ENCODE measurements around the gene HIVEP3.

The HIVEP3 gene

GRCh38 chr1:41640141-41640751 lies 278.5 kb downstream of the HIVEP3 start:
- DNase-seq (ENCODE audit: low read depth): no peak
- no peak overlapping the region for H3K4me3 ChIP-seq (ENCODE audit: low read depth, low read length)
- TF ChIP-seq, protein P1, sequence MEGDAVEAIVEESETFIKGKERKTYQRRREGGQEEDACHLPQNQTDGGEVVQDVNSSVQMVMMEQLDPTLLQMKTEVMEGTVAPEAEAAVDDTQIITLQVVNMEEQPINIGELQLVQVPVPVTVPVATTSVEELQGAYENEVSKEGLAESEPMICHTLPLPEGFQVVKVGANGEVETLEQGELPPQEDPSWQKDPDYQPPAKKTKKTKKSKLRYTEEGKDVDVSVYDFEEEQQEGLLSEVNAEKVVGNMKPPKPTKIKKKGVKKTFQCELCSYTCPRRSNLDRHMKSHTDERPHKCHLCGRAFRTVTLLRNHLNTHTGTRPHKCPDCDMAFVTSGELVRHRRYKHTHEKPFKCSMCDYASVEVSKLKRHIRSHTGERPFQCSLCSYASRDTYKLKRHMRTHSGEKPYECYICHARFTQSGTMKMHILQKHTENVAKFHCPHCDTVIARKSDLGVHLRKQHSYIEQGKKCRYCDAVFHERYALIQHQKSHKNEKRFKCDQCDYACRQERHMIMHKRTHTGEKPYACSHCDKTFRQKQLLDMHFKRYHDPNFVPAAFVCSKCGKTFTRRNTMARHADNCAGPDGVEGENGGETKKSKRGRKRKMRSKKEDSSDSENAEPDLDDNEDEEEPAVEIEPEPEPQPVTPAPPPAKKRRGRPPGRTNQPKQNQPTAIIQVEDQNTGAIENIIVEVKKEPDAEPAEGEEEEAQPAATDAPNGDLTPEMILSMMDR (IDR thresholded peaks at IDR 0.05; ENCODE audit: low read depth, low read length, missing control alignments): no peak

- TF ChIP-seq, protein P1 (IDR thresholded peaks at IDR 0.05; ENCODE audit: low read depth, low read length, missing control alignments): no peak
- DNase-seq (ENCODE audit: low read depth): no peak
- no peak overlapping the region for H3K4me3 ChIP-seq (ENCODE audit: low read depth, low read length)
Observed at GRCh38 chr1:41639332-41639936, 279.3 kb downstream of the HIVEP3 start.

GRCh38 chr1:41638086-41639024 lies 280.4 kb downstream of the HIVEP3 start:
- no peak for DNase-seq (ENCODE audit: low read depth)
- TF ChIP-seq, protein P1 (IDR thresholded peaks at IDR 0.05; ENCODE audit: low read depth, low read length, missing control alignments): no peak
- no peak overlapping the region for H3K4me3 ChIP-seq (ENCODE audit: low read depth, low read length)

DNA sequence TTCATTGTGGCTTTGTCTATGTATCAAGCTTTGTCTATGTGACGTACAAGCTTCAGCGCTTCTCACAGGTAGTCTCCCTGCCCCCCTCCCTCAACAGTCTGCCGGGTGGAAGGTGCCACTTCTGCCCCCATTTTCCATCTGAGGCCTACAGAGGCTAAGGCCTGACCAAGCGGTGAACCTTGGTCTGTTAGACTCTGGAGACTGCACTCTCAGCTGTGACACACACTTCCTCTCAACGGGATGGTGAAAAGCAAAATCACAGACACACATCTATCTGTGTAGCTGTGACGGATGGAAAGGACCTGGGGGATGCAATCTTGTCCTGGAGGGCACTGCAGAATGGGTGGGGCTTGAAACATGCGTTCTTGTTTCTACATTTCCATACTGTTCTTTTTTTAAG lies 281.4 kb downstream of the HIVEP3 start:
- no peak for DNase-seq (ENCODE audit: low read depth)
- TF ChIP-seq, protein P1 (IDR thresholded peaks at IDR 0.05; ENCODE audit: low read depth, low read length, missing control alignments): no peak

DNA sequence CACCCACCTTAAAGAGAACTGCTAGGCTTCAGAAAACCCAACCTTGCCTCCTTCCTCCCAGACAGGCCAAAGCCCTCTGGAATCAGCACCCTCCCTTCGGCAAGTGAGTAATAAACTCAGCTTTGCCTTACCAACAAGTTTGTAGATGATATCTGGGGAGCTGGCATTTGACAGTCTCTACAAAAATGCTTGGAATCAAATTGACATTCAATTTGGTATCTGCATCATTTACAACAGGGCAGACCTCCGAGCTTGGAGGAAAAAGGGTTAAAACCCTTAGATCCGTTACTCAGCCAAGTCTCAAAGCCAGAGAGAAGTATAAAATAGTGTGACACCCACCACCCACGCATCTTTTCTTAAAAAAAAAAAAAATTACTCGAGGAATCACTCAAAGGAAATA lies 285.0 kb downstream of the HIVEP3 start:
- H3K4me3 ChIP-seq (ENCODE audit: low read depth, low read length): no peak overlapping the region
- DNase-seq (ENCODE audit: low read depth): no peak
- TF ChIP-seq, protein P1 (IDR thresholded peaks at IDR 0.05; ENCODE audit: low read depth, low read length, missing control alignments): no peak

More for the DNA sequence above, 281.4 kb downstream of the HIVEP3 start:
- no peak overlapping the region for H3K4me3 ChIP-seq (ENCODE audit: low read depth, low read length)

GRCh38 chr1:41632781-41633575 lies 285.7 kb downstream of the HIVEP3 start:
- TF ChIP-seq, protein P1 (IDR thresholded peaks at IDR 0.05; ENCODE audit: low read depth, low read length, missing control alignments): no peak
- no peak for DNase-seq (ENCODE audit: low read depth)
- no peak overlapping the region for H3K4me3 ChIP-seq (ENCODE audit: low read depth, low read length)

Measured in GM12864 (cell line).